HG03139 (cell line): ENCODE measurements around the gene DPH1.

ENCODE experiments used
- ATAC-seq: cut with Tn5 transposase; IDR thresholded peaks from one replicate; pipeline ENCODE4 v1.9.1; 2021; ENCODE audit not compliant: unreplicated experiment

DPH1 gene

DNA sequence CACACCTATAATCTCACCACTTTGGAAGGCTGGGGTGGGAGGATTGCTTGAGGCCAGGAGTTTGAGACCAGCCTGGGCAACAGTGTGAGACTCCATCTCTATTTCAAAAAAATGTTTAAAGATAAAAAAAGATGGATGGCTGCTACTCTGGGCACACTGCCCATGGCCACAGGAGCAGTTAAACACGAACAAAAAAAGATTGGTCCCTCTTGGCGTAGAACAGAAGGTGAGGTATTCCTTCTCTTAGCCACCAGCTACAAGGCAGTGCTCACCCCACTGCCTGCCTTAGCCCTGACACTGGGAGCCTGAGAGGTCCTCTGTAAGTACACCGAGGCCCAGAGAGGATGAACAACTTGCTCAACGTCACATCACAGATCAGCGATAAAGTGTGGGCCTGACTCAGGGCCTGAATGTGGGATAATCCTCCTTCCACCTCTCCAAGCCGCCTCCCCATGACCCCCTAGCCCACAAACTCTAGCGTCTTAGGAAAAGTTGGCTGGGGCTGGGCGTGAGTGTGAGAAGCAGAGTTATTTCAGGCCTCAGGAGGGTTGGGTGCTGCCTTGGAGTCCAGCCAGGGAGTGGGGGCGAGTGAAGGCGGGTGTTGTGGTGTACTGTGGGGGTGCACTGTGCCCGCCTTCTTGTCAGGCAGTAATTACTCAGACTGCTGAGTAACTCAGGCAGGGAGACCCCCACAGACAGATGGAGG is 2.3 kb upstream of the DPH1 start:
- no peak for ATAC-seq

DNA sequence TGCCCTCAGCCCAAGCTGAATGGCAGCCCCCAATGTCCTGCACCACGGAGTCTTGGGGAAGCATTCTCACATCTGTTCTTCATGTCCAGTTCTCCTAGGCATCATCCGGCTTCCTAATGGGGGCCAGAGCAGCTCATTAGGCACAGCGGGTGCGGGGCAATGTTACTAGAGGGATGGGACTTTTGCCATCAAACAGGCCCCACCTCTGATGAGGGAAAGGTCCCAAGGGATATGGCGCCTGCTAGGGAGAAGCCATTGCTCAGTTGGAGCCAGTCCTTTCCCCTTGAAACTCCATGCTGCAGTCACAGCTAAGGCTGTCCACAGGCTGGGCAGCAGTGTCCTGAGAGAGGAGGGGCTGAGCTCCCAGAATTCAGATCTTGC is 1.7 kb upstream of the DPH1 start:
- ATAC-seq = no peak

DNA sequence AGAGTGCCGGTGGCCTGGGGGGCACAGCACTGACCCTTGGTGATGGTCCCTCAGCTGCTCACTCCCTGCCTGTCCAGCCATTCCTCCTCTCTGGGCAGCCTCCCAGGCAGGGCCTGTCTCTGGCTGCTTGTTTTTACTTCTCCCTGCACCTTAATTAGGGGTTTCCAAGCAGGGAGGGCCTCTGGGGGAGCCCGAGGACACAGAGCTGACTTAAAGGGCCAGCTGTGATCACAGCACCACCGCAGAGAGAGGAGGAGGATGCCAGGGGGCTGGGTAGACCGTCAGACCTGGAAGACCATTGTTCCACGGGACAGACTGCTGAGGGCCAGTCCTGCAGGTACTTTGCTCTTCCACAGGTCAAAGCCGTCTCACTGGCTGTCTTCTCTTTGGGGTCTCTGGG is 1.2 kb upstream of the DPH1 start:
- no peak for ATAC-seq

DNA sequence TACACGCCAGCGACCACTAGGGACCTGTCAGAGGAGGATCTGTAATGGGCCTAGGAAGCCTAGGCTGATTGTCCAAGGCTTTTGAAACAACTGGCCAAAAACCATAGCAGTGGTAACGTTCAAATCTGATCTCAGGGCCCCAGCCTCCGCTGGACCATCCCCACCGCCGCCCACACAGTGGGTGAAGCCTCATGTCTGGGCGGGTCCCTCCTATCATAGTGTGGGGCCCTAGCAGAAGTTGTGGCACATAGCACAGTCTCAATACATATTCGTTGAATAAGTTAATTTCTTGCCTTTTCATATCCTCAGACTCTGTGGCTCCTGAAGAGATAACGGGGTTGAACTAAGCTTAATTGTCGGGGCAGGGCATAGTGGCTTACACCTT is 818 bp downstream of the DPH1 start:
- ATAC-seq = no peak

DNA sequence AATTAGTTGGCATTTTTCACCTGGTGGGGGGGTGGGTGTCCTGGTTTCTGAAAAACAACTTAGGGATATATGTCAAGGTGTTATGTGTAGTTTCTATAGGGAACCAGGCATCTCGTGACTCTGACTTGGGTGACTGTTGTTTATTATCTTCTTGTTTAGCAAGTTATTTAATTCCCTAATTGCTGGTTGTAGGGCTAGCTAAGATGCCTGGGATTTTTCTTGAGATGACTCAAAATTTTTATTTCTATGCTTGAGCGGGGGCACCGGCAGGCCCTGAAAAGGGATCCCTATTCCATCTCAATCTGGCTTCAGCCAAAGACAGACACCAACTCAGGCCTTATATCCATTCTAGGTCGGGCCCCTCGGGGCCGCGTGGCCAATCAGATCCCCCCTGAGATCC is 3.2 kb downstream of the DPH1 start:
- no peak for ATAC-seq

DNA sequence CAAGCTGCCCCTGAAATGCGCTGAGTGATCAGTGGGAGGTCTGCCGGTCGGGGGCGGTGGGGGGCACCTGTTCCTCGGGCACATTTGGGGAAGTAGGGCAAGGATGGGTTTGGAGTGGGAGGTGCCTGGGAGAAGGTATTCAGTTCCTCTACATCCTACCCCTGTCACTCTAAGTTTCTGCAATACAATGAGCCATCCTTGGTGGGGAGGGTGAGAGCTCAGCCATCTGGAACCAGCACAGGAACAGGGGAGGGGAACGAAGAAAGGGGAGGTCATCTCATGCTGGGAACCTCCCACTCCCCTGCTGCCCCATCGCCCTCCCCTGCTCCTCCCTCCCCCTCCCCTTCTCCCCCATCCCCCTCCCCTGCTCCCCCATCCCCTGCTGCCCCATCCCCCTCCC is 4.2 kb downstream of the DPH1 start:
- no peak for ATAC-seq

GRCh38 chr17:2034806-2035540 is 5.0 kb downstream of the DPH1 start:
- no peak for ATAC-seq

DNA sequence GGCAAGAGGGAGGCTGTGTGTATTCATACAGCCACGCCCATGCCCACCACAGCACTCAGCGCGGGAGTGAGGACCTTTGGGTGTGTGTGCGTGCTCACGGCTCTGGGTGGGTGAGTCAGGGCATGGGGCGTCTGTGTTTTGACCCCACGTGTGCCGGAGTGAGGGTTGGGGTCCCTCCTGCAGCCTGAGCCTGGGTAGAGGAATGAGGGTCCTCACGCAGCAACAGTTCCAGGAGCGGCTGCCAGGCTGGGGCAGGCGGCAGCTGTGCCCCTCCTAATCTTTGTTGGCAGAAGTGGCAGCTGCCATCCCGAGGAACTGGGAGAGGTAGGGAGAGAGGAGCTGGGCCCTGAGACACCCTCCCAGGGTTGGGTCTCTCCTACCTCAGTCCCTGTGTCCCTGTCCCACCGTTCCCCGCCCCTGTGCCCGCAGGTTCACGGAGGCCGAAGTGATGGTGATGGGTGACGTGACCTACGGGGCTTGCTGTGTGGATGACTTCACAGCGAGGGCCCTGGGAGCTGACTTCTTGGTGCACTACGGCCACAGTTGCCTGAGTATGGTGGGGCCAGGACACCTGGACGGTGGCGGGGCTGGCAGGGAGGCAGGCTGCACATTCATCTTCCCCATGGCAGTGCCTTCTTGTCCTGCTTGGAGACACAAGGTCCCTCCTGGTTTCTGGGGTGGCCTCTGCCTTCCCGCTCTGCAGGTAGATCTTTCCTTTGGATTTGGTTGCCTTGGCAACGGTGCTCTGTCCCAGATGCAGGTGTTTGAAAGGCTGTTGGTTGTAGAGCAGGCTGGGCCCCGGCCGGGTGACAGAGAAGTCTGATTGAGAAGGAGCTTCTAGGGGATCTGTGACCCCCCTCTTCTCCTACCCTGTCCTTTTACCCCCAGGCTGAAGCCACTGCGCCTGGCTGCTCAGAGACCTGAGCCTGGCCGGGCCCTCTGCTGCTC is 5.9 kb downstream of the DPH1 start:
- no peak for ATAC-seq

DNA sequence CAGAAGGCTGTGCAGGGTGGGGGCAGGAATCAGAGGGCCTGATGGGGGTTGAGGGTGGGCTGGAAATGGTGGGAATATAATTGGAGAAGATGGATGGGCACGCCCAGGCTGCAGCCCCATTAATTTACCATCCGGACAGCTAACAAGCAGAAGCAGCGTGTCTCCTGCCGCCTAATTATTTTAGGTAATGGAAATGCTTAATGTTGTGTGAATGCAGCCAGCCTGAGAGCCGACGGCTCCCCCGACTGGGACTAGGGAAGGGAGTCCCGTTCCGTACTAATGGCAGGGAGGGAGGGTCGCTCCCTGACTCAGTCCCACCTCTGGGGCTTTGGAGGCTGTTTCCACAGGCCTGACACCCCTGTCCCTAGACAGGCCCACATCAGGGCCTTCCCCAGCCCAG is 7.2 kb downstream of the DPH1 start:
- ATAC-seq = no peak

DNA sequence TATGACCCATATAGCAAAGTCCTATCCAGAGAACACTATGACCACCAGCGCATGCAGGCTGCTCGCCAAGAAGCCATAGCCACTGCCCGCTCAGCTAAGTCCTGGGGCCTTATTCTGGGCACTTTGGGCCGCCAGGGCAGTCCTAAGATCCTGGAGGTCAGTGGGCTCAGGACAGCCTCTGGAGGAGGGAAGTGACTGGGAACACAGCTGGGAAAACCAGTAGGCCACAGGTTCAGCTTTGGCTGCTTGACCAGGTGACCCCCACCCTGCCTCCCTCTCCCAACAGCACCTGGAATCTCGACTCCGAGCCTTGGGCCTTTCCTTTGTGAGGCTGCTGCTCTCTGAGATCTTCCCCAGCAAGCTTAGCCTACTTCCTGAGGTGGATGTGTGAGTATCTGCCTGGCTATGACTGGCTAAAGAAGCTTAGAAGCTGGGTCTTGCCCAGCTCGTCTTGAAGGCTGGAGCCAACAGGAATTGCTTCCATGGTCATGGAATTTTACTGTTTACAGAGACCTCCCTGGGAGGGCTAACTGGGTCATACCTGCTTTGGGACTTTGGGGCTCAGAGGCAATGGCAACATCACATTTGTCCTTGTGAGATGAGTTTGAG is 10.4 kb downstream of the DPH1 start:
- ATAC-seq = no peak

- ATAC-seq = peak; percentile 10
Measured at GRCh38 chr17:2040942-2041560, 11.1 kb downstream of the DPH1 start.

DNA sequence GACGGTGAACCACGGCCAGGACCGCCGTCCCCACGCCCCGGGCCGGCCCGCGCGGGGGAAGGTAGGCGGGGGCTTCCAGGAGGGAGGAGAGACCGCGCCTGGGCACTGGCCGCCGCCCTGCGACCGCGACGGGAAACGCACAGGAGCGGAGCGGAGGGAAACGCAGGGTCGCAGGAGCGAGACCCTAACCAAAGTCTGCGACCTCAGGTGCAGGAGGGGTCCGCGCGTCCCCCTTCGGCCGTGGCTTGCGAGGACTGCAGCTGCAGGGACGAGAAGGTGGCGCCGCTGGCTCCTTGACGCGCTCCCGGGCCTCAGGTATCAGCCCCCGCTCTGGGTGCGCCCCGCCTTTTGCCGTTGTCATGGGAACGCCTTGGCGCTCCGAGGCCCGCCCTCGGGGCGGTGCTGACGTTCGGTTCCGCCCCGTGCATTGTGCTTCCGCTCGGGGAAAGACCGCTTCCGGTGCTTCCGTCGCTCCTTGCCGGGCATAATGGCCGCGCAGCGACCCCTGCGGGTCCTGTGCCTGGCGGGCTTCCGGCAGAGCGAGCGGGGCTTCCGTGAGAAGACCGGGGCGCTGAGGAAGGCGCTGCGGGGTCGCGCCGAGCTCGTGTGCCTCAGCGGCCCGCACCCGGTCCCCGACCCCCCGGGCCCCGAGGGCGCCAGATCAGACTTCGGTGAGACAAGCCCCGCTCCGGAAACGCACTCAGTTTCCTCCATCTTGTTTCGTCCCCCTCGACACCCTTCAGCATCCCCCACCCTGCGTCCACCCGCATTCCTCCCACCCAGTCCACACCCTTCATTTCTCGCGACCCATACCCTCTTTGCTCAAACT is 11.8 kb downstream of the DPH1 start, which contains the start of gene OVCA2:
Gene OVCA2 (plus strand): TSS at position 462 of the 829 bp plus-strand sequence. CDS start 26 bp downstream, at position 488.
- ATAC-seq = peak; percentile 87

- no peak for ATAC-seq
Measured at GRCh38 chr17:2042390-2042847, 12.5 kb downstream of the DPH1 start.

DNA sequence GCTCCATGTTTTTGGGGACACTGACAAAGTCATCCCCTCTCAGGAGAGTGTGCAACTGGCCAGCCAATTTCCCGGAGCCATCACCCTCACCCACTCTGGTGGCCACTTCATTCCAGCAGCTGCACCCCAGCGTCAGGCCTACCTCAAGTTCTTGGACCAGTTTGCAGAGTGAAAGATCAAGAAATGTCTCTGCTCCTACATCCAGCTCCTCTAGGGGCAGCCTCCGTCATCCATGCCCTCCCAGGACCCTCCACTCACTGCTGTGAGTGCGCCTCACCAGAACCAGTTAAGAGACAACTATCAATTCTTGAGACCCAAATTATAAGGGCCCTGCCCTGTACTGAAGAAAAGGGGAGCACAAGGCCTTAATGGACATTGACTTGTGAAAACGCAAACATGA is 13.0 kb downstream of the DPH1 start:
- ATAC-seq = no peak

DNA sequence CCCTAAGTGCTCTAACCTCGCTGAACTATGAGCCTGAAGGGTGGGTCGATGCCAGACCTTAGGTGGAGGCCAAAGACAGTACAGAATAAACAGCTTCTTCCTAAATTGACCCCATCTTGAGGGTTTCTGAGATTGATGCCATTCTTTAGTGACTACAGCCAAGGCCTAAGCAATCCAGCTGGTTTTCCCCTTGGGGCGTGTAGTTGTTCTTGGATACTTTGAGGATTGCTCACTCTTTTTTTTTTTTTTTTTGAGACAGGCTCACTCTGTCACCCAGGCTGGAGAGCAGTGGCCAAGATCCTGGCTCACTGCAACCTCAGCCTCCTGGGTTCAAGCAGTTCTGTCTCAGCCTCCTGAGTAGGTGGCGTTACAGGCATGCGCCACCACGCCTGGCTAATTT is 13.8 kb downstream of the DPH1 start:
- ATAC-seq = no peak

GRCh38 chr17:2044263-2044894 is 14.4 kb downstream of the DPH1 start:
- ATAC-seq = no peak

GRCh38 chr17:2047590-2047989 is 17.6 kb downstream of the DPH1 start:
- ATAC-seq = no peak

- no peak for ATAC-seq
Measured at GRCh38 chr17:2048805-2049204, 18.9 kb downstream of the DPH1 start.
